Measurements from ENCODE around the gene CHPF2. TPM values are rescaled to one million over a fixed set of nuclear protein-coding genes. Genes with fewer than 3 reads are reported as not detected.
A peak's percentile ranks its signal among the peaks of the same experiment; 100 is the strongest.

Gene CHPF2
- total RNA-seq, 6 experiments from 2014 or later, result 125 to 171 (median 138) TPM

- Mint-ChIP-seq H3K36me3 (ENCODE audit: low read depth) (peaks cover 7% of the 10 kb centered on the region; the same call in 1 of the 2 replicates), H3K4me3 (no peak overlapping the region), H3K27me3 (ENCODE audit: insufficient read depth) (peaks cover 12% of the 10 kb centered on the region), H3K9me3 (no peaks in the 10 kb centered on the region), H3K4me1 (ENCODE audit: low read depth) (peaks cover 22% of the 10 kb centered on the region), H3K27ac (peak overlapping the region; percentile 62; the same call in 1 of the 2 replicates)
- TF ChIP-seq CTCF (IDR thresholded peaks at IDR 0.05), result no peak
- DNase-seq, result no peak
Measured at GRCh38 chr7:151243408-151244195, 11.3 kb downstream of the CHPF2 start.

GRCh38 chr7:151244196-151244840, 12.0 kb downstream of the CHPF2 start:
- peaks cover 7% of the 10 kb centered on the region for H3K27me3 Mint-ChIP-seq (ENCODE audit: insufficient read depth)
- H3K4me3 Mint-ChIP-seq, result peak overlapping the region; percentile 36; the same call in 1 of the 2 replicates
- H3K4me1 Mint-ChIP-seq (ENCODE audit: low read depth), result peaks cover 25% of the 10 kb centered on the region
- H3K36me3 Mint-ChIP-seq (ENCODE audit: low read depth), result peaks cover 7% of the 10 kb centered on the region; the same call in 1 of the 2 replicates
- H3K9me3 Mint-ChIP-seq, result no peaks in the 10 kb centered on the region
- peak; percentile 30 for DNase-seq
- peak; percentile 93 for TF ChIP-seq CTCF (IDR thresholded peaks at IDR 0.05)
- no peak overlapping the region for H3K27ac Mint-ChIP-seq

- Mint-ChIP-seq H3K9me3 (no peaks in the 10 kb centered on the region), H3K27me3 (ENCODE audit: insufficient read depth) (peaks cover 7% of the 10 kb centered on the region), H3K4me3 (peak overlapping the region; percentile 36; the same call in 1 of the 2 replicates), H3K36me3 (ENCODE audit: low read depth) (peaks cover 7% of the 10 kb centered on the region; the same call in 1 of the 2 replicates), H3K27ac (no peak overlapping the region), H3K4me1 (ENCODE audit: low read depth) (peaks cover 29% of the 10 kb centered on the region)
- DNase-seq, result no peak
- no peak for TF ChIP-seq CTCF (IDR thresholded peaks at IDR 0.05)
Measured at GRCh38 chr7:151244841-151245346, 12.6 kb downstream of the CHPF2 start.

- peak; percentile 89 for TF ChIP-seq CTCF (IDR thresholded peaks at IDR 0.05)
- Mint-ChIP-seq H3K27me3 (ENCODE audit: insufficient read depth) (peaks cover 7% of the 10 kb centered on the region), H3K9me3 (no peaks in the 10 kb centered on the region), H3K4me1 (ENCODE audit: low read depth) (peaks cover 35% of the 10 kb centered on the region), H3K27ac (peak overlapping the region; percentile 85; the same call in 1 of the 2 replicates), H3K36me3 (ENCODE audit: low read depth) (peaks cover 2% of the 10 kb centered on the region; the same call in 1 of the 2 replicates), H3K4me3 (peak overlapping the region; percentile 95)
- DNase-seq, result no peak
Measured at GRCh38 chr7:151245360-151246101, 13.2 kb downstream of the CHPF2 start.

All from HFFc6 (cell line).